ENCODE data around the gene FABP6. TPM values are rescaled to one million over a fixed set of nuclear protein-coding genes. Genes with fewer than 3 reads are reported as not detected.

The FABP6 gene
- total RNA-seq, 1 experiment from 2014 or later = 5.7 TPM

Other genes with a start within 250 kb of the FABP6 start
- gene TTC1, start 220.4 kb upstream of the FABP6 start, total RNA-seq (2014; rRNA removed; shearing (Covaris generic)) = 128 and 131 TPM in 2 replicates
- gene PWWP2A, start 110.1 kb upstream of the FABP6 start, total RNA-seq (2014; rRNA removed; shearing (Covaris generic)) = 21.5 and 37.7 TPM in 2 replicates
- gene CCNJL, start 83.1 kb downstream of the FABP6 start, total RNA-seq (2014; rRNA removed; shearing (Covaris generic)) = 6.1 and 7.0 TPM in 2 replicates
- gene C1QTNF2, start 141.1 kb downstream of the FABP6 start, total RNA-seq (2014; rRNA removed; shearing (Covaris generic)) = 2.8 and 3.0 TPM in 2 replicates
- 8.5 and 10.3 TPM in 2 replicates for gene FAM200C, start 170.5 kb downstream of the FABP6 start, total RNA-seq (2014; rRNA removed; shearing (Covaris generic))
- 62.4 and 64.4 TPM in 2 replicates for gene SLU7, start 189.6 kb downstream of the FABP6 start, total RNA-seq (2014; rRNA removed; shearing (Covaris generic))
- 497 and 636 TPM in 2 replicates for gene PTTG1, start 192.3 kb downstream of the FABP6 start, total RNA-seq (2014; rRNA removed; shearing (Covaris generic))